GM19468 (cell line): ENCODE results near the gene HOXB6.

ENCODE experiments used
- ATAC-seq: cut with Tn5 transposase; IDR thresholded peaks from one replicate; pipeline ENCODE4 v1.9.1; 2021; ENCODE audit warnings: mild to moderate bottlenecking, moderate library complexity, moderate number of reproducible peaks; ENCODE audit not compliant: unreplicated experiment; ENCODE audit errors: extremely low read depth

HOXB6 gene

GRCh38 chr17:48546924-48547807, 57.6 kb downstream of the HOXB6 start:
- no peak for ATAC-seq

GRCh38 chr17:48546137-48546923, 58.5 kb downstream of the HOXB6 start:
- ATAC-seq: no peak
